GM12872 (cell line): Measurements from ENCODE around the gene ADI1.

ENCODE experiments used
- TF ChIP-seq, protein P1 (sequence below): IDR thresholded peaks from 3 replicates; pipeline ENCODE4 v1.5.1; 2011; ENCODE audit warnings: low read depth, mild to moderate bottlenecking, low read length, moderate library complexity; ENCODE audit not compliant: insufficient read depth

ADI1 gene

DNA sequence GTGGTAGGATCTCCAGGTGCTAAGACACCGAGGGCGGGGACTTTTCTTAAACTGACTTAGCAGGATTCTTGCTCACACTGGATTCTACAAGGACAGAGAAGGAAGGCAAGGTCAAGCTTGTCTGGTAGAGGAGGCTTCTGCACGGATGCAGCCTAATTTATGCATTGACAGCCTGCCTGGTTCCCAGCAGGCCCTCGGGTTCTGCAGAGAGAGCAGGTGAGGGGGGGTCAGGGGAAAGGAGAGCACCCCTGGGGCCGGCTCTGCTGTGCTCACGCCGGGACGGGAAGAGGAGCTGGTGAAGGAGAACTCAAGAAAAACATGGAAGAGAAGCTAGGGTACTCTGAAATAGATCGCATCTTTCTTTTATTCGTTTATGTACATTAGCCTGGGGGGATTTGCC, 46.4 kb downstream of the ADI1 start:
- TF ChIP-seq, protein P1, sequence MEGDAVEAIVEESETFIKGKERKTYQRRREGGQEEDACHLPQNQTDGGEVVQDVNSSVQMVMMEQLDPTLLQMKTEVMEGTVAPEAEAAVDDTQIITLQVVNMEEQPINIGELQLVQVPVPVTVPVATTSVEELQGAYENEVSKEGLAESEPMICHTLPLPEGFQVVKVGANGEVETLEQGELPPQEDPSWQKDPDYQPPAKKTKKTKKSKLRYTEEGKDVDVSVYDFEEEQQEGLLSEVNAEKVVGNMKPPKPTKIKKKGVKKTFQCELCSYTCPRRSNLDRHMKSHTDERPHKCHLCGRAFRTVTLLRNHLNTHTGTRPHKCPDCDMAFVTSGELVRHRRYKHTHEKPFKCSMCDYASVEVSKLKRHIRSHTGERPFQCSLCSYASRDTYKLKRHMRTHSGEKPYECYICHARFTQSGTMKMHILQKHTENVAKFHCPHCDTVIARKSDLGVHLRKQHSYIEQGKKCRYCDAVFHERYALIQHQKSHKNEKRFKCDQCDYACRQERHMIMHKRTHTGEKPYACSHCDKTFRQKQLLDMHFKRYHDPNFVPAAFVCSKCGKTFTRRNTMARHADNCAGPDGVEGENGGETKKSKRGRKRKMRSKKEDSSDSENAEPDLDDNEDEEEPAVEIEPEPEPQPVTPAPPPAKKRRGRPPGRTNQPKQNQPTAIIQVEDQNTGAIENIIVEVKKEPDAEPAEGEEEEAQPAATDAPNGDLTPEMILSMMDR: no peak

DNA sequence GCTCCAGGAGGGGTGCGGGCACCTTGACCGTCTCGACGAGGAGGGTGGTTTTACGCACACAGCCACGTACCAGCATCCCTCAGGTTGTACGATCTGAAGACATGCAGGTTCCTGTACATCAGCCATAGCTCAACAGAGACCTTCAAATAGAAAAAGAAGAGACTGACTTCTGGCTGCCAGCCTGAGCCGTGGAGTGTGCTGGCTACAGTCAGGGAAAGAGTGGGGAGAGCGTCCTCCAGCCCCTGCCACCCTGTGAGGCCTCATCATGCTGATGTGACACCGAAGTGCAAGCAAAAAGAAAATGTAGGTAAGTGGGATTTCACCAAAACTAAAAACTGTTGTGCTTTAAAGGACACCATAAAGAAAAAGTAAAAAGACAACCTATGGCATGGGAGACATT, 47.0 kb downstream of the ADI1 start:
- TF ChIP-seq, protein P1: no peak

DNA sequence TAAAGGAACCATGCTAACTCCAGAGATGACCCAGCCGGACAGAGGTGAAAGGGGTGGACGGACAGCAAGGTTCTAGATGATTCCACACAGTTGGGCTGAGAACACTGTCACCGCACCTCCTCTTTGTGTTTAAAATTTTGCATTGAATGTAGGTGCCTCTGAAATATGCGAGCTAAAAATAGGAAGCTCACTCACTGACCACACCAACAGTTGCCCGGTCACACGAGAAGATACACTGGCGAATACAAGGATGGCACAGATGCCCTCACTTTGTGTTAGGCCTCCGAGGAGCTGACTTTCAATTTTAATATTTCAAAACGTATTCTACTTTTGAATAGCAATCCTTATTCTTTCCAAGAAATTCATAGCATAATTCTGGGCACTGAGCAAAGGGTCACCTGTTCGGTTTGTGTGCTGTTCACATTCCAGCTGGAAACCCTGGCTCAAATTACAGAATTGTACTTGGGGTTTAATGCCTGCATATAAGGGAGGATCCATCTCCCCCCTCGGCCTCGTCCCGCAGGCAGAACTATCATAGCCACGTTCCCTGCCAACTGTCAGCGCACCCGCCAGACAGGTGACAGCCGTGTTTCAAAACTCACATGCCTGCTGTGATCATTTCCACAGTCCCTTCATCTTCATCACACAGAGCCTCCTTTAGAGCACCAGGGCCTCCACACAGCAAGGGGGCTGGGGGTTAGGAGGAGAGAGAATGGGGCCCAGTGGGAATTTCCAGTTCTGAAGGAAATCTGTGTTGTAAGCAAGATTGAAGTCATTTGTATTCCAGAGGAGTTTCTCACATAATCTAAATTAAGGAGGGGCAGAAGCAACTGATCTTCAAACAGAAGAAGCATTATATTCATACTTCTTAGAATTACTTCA, 48.2 kb downstream of the ADI1 start:
- TF ChIP-seq, protein P1: no peak

DNA sequence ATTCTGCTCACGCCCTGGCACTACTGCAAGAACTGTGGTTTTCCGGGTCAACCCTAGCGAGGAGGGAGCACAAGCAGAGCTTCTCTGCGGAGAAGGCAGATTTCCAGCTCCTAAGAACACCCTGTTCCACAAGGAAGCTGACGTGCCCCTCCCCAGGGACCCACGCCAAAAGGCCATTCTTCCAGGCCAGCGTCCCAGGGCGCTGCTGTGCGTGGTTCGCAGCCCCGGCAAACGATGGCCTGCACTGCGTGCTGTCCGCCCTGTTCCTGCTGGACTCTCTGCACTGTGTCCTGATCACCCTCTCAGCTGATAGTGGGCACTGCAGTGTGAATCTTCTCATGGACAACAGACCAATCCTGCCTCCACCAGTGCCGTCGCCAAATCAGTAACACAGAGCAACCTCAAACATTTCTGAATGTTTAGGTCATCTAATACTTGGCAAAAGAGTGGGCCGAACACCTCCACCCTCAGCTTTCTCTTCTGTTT, 49.1 kb downstream of the ADI1 start:
- TF ChIP-seq, protein P1: no peak

DNA sequence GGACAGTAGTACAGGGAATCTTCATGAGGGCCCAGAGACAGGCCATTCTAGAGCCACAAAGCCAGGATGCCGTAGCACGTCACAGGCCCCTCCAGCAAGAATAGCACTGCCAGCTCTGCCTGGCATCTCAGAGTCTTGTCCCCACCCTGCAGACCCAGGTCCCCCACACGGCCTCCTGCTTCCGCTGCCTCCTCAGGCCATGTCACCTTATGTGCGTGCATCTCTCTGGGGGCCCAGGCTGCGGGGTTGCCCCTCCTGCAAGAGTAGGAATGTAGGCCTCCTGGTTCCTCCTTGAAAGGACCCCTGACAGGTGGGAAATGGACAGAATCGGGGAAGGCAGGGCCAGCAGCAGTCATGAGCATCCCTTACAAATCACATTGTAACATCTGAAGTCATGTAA, 49.8 kb downstream of the ADI1 start:
- TF ChIP-seq, protein P1: no peak

DNA sequence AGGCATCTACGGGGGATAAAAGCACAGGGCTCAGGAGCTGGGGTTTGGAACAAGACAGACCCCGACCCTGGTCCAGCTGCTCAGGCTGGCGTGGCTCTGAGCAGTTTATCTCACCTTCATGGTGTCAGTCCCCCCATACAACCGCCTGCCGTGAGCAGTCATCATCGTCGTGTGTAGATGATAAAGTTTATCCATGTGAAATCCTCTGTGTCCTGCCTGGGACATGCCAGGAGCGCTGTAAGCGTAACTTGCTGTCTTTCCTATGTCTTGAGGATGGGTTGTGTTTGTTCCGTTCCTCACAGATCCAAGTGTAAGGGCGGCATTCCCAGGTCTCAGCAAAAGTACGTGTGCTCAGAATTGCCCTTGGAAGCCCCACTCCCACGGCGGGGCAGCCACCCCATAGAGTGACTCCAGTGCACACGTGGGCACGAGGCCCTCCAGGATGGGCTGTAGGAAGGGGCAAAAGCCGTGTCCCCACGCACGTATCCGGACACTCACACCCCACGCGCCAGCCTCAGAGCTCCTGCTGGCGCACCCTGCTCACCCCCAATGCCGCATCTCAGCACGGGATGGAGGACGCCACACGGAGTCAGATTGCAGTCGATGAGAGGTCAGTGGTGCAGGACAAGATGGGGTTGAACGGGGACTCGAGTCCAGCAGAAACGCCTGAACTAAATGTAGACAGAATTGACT, 50.9 kb downstream of the ADI1 start:
- TF ChIP-seq, protein P1: no peak

DNA sequence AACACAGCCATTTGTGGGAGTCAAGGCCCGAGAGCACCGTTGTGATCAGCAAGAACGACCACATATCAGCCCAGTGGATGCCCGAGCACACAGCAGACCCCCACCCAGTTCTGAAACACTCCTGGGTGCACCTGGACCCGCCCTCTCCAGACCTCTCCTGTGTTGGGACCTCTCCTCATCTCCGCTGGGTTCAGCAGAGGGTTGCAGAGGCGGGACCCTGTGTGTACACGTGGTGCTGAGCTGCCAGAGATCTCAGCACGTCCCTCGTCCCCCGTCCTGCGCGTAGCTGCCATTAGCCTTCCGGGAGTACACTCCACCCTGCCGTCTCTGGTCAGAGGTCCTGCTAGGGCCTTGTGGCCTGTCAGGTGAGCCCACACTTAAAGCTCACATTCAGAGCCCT, 51.7 kb downstream of the ADI1 start:
- TF ChIP-seq, protein P1: no peak
